ENCODE measurements around the gene IGLL5.

IGLL5 gene

DNA sequence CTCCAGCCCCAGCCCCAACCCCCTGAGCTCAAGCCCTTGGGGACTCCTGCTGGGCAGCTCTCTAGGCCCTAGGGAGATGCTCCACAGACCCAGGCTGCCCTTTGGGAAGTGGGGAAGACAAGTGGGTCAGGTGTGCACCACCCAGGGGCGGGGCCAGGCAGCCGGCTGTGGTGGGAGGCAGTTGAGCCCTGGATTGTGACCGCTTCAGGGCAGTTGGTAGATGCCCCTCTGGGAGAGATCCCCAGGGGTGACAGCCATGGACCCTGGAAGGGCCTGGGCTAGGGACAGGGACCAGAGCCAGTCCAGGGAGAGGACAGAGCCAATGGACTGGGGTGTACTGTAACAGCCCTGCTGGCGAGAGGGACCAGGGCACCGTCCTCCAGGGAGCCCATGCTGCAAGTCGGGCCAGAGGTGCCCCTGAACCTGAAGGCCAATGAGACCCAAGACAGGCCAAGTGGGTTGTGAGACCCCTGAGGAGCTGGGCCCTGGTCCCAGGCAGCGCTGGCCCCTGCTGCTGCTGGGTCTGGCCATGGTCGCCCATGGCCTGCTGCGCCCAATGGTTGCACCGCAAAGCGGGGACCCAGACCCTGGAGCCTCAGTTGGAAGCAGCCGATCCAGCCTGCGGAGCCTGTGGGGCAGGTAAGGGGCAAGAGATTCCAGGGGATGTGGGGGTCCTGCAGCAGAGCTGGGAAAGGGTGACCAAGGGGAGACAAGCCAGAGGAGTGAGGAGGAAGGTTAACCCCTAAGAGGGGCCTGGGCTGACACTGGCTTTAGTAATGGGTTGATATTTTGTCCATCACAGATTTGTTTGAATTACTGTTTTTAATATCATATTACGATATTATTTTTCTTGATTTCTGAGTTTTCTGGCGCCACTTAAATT lies at the start of gene IGLL5:
Gene IGLL5, plus strand, starts transcription at position 196 of the 883 bp plus-strand sequence. Its CDS starts 238 bp downstream, at position 434.
- DNase-seq = no peak

DNA sequence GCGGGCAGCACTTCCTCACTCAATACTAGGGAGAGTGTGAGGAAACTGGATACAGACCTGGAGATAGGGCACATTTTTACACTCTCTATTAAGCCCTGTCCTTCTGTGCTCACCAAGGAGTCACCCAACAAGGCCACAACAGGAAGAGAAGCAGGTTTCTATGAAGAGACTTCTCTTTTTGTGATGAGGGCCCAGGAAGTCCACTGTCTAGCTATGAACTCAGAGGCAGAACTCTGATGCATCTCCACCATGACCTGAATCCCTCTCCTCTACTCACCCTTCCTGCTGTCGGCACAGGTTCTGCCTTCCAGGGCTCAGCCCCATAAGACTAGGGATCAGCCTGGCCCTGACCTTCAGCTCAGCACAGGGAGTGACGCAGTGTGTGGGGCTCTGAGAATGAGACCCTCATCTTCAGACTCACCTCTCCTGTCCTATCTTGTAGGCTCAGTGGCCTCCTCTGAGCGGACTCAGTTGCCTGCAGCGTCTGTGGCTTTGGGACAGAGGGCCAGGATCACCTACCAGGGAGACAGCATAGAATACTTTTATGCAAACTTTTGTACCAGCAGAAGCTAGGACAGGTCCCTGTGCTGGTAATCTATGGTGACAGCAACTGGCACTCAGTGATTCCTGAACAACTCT lies 49.3 kb upstream of the IGLL5 start:
- DNase-seq = peak in 1 of 2 donors; percentile 32

DNA sequence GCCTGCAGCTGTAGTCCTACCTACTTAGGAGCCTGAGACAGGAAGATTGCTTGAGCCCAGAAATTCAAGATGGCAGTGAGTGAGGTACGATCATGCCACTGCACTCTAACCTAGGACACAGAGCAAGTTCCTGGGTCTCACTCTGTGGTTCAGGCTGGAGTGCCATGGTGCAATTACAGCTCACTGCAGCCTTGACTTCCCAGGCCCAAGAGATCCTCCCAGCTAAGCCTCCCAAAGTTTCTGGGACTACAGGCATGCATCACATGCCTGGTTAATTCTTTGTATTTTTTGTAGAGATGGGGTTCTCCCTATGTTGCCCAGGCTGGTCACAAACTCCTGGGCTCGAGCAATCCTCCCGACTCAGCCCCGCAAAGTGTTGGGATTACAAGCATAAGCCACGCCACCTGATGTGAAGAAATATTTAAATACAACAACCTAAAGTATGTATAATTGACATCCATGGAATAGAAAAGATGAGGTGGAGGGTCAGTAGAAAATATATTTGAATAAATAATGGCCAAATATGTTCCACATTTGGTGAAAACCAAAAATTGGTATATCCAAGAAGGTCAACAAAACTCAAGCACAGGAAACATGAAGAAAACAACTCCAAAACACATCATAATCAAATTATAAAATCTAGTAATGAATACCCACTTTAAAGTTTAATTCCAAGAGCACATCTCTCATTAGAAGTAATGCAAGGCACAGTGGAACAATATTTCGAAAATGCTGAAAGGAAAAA lies 47.9 kb upstream of the IGLL5 start:
- no peak for DNase-seq

DNA sequence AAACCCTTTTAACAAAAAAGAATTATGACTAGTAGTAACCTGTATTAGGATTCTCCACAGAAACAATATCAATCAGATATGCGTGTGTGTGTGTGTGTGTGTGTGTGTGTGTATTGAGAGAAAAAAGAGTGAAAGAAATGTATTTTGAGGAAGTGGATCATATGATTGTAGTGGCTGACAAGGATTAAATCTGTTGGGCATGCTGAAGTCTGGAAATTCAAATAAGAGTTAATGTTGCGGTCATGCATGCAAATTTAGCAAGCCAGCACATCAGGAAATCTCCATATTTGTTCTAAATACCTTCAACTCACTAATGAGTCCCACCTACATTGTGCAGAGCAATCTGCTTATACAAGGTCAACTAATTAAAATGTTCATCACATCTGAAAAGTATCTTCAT lies 46.8 kb upstream of the IGLL5 start:
- DNase-seq = no peak

DNA sequence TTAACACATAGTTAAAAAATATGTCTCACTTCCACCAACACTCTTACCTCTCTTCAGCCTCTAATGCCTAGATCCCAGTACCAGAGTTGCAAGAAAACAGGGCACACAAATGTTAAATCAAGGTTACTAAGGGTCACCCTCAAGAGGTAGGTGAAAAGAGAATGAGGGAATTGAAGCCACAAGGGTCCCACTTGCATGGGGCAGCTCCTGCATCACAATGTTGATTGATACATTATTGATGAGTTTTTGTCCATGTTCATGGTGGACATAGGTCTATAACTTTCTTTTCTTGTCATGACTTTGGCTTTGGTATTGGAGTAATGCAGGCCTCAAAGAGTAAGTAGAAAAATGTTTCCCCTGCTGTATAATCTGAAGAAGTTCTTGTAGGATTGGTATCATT lies 46.0 kb upstream of the IGLL5 start:
- DNase-seq = no peak

DNA sequence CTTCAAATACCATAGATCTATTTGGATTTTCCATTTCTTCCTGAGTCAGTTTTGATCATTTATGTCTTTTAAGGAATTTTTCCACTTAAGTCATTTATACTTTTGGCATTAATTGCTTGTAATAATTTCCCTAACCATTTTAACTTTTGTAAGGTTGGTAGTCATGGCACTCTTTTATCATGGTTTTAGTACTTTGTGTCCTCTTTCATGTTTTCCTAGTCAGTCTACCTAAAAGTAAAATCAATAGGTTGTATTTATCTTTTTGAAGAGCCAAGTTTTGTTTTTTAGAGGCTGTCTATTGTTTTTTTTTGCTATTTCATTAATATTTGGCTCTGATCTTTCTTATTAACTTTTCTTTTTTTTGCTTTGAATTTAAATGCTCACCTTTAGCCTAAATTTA lies 45.5 kb upstream of the IGLL5 start:
- no peak for DNase-seq

DNA sequence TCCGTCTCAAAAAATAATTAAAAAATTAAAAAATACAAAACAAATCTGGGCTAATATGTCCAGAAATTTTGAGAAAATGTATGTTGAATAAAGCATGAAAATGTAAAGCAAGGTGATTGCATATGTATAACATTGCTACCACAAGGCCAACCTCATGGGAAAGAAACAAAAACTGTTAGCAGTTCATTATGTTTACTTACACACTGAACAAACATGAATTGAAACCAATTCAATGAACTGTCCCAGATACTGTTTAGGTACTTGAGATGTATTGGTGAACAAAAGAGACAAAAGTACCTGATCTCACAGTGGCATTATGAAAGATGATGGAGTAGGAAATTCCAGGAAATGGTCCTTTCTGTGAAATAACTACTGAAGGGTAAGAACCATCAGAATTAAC lies 43.8 kb upstream of the IGLL5 start:
- DNase-seq = no peak

DNA sequence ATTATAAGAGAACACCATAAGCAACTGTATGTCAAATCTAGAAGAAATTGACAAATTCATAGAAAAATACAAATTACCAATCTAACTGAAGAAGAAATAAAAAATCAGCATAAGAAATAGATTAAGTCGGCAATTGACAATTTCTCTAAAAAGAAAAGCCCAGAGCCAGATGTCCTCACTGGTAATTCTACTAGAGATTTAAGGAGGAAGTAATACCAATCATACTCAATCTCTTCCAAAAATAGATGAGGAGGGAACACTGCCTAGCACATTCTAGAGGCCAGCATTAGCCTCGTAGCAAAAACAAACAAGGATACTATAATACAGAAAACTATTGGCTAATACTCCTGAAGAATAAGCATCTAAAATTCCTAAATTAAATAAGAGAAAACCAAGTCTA lies 40.4 kb upstream of the IGLL5 start:
- DNase-seq = no peak

DNA sequence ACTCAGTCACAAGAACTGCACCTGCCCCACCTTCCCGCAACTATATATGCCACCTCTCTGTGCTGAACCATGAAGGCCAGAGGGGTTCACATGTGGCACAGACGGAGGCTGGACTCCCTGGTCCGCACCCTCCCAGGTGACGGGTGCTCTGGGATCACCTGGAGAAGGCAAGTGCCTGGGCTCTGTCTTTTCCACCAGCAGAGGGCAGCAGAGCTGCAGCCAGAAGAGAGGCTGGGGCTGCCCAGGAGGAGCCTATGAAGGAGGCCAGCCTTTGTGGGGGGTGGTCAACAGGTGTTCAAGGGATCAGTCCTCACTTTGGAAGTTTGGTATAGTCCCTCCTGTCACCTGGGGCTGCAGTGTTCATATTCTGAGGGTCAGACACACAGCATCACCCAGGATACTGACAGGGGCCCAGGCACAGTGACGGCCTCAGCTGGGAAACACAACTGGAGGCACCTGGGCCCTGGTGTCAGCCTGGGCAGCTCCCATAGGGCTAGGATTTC lies 39.2 kb upstream of the IGLL5 start:
- peak; percentile 70 to 76 for DNase-seq

DNA sequence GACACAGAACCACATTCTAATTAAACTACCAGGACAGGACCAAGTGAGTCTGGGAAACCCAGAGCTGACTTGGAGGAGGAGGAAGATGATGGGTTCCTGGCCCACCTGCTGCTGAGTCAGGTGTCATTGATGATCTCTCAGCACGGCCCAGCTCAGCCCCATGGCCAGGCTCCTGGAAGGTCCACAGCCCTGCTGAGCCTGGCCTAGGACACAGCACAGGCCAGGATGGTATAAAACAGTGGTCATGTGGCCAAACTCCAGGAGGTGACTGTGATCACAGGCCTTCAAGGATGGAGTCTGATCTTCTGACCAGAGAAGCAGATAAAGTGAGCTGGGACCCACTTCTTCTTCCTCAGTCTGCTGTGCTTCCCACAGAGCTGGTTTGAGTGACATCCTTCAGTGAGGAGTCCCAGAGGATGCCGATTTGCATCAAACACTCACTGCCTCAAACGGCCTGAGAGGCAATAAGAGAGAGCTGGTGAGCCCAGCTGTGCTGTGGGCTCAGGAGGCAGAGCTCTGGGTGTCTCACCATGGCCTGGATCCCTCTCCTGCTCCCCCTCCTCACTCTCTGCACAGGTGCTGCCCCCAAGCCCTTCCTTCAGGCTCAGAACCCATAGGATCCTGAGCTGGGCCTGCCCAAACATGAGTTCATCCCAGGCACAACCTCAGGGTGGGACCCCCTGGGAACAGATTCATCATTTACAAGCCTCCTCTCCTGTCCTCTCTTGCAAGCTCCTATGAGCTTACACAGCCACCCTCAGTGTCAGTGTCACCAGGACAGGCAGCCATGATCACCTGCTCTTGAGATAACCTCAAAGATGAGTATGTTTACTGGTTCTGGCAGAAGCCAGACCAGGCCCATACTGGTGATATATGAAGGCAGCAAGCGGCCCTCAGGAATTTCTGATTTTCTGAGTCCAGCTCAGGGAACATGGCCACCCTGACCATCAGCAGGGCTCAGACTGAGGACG lies 37.7 kb upstream of the IGLL5 start:
- DNase-seq = no peak

DNA sequence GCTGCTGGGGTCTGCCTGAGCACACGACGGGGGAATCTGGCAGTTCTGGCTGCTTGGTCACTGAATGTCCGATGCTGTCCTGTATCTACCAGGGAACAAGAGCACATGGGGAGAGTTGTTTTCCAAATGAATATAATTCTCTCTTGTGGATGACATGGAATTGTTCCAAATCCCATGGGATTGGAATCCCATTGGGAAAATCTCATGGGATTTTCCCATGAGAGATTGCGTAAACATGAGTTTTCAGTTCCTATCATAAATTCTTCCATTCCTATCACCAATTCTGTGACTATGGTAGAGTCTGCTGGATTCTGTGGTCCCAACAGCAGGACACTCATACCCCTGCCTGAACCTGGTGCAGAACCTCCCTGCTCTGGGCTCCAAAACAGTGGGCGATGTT lies 35.6 kb upstream of the IGLL5 start:
- DNase-seq = no peak

DNA sequence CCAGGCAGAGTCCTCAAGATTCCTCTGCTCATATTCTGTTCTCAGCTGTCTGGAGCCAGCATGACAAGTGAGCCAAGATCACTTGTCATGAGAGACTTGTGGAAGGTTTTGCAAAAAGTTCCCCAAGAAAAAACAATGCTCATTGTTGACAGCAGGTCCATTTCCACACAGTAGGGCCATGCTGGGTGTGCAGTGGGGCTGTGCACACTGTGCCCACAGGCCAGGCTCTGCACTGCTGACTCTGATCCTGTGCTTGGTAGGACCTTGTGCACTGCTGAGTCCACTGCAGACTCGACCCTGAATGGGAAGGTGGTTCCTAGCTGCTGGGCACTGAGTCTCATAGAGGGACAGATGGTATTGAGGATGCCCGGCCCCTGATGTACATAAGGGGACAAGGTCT lies 33.9 kb upstream of the IGLL5 start:
- DNase-seq = no peak

DNA sequence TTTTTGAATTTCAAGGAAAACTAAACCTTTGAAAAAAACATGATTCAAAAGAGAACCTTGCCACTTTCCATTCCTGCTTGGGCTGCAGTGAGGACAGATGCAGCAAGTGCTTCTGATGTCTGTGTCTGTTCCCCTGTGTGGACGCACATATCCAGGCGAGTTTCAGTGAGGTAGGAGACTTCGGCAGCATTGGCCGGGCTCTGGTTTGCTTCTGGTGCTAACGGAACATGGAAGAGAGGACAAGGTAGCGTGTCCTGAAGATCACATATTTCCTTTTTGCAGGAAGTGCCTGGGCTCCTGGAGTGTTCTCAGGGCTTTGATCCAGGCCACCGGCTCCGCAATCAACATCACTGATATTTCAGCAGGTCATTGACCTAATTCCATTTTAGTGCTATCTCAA lies 33.1 kb upstream of the IGLL5 start:
- no peak for DNase-seq

DNA sequence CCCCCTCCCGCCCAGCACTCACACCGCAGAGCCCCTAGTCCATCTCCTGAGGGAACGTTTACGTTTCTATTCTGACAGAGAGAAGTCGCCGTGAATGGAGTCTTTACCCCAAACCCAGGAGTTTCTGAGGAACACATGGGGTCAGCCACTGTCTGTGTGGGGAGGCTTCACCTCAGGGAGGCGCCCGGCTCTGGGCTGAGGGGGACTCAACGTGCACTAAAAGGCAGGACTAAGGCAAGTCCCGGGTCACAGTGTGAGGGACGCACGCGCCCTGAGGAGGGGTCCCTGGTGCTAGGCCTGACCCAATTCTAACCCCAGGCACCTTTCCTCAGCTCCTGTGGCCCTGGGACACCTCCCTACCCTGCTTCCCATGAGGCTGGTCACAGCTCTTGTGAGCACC lies 32.5 kb upstream of the IGLL5 start:
- DNase-seq = no peak

DNA sequence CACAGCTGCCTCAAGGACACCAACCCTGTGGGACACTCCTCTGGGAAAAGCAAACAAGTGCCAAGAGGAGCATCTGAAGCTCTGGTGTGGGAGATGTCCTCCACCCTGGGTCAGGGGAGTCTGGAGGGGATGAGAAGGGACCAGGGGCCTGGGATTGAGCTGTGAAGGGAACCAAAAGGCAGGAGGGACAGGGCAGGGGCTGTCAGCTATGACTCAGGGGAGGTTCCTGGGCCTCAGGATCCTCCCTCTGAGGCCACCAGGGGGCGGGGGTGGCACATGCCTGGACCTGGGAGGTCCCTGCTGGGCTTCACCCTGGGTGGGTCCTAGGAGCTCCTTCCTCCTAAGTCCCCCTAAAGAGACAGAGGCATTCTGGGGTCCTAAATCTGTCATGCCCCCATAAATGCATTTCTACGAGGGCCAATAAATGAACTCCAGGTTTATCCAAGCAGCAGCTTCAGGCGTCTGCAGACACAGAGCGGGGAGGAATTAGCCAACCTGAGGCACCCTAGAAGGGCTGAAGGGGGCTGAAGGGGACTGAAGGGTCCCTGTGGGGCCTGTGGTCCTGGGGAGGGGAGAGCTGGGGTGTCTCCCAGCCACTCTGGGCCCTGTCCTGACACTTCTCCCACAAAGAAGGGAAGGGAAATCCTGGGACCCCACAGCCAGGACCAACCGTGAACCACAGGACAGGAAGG lies 31.9 kb upstream of the IGLL5 start:
- DNase-seq = peak; percentile 49 to 60

DNA sequence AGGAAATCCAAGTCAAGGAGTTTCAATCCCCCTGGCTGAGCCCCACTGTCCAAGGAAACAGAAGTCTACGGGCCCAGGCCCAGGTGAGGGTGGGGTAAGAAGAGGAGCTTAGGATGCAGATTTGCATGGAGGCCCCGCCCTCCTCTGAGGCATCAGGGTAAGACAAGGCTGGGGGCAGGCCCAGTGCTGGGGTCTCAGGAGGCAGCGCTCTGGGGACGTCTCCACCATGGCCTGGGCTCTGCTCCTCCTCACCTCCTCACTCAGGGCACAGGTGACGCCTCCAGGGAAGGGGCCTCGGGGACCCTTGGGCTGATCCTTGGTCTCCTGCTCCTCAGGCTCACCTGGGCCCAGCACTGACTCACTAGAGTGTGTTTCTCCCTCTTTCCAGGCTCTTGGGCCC lies 31.3 kb upstream of the IGLL5 start:
- no peak for DNase-seq

DNA sequence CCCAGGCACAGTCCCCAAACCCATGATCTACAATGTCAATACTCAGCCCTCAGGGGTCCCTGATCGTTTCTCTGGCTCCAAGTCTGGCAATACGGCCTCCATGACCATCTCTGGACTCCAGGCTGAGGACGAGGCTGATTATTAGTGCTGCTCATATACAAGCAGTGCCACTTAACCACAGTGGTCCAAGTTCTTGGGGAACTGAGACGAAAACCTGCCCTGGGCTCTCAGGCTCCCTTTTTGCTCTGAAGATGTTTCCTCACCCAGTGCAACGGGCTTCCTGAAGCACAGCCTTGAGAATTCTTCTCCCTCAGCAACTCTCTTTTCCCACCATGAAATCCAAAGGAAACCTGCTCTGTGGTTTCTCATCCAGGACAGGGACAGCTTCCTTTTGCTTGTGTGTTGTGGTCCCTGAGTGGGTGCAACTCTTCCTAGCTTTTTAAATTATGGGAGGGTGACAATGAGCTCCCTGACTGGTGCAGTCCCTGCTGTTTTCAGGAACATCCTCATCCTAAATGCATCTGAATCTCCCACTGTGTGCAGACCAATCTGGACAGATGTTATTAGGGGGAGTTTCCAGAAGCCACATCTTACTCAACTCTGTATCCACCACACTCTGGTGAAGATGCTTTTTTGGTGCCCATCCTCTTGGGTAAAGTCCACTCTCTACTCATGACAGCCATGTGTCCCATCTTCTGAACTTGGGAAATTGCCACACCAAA lies 30.6 kb upstream of the IGLL5 start:
- no peak for DNase-seq

DNA sequence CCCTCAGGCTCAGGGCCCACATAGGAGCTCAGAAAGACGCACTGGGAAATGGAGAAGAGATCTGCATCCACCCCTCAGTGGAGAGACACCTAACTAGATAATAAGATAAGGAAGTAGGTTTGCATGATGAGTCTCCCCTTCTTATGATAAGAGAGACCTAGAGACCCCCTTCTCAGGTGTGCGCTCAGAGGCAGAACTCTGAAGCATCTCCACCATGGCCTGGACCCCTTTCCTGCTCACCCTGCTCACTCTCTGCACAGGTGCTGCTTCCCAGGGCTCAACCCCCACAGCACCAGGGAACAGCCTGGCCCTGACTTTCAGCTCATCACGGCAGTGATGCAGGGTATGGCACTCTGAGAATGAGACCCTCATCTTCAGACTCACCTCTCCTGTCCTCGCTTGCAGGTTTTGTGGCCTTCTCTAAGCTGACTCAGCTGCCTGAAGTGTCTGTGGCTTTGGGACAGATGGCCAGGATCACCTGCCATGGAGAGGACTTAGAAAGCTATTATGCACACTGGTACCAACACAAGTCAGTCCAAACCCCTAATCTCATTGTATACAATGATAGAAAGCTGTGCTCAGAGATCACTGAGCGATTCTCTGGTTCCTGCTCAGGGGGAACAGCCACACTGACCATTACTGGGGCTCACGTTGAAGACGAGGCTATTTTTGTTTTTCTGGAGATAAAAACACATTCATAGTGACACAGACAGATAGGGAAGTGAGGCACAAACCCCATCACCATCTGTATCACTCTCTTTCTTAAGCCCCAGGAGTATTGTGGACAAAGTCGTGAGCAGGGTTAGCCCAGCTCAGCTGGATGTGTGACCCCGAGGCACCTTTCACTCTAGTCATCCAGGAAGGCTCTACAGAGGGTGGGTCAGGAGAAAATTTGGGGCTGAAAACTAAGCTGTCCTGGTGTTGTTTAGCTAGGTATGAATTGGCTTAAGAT lies 29.7 kb upstream of the IGLL5 start:
- DNase-seq = no peak

DNA sequence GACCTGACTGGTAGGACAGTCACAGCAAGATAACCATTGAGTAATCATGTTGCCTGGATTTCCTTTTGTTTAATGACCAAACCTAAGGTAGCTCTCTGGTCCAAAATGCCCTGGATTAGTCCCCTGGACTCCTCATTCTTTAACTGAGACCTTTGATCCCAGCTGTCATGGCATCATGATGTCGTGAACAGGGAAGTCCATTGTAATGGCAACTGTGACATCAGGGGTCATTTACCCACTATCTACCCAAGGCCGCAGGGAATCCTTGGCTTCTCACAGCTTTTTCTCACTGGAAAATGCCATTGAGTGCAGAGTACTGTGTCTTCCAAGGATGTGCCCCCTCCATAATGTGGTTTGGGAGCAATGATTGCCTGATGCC lies 29.1 kb upstream of the IGLL5 start:
- DNase-seq = no peak

DNA sequence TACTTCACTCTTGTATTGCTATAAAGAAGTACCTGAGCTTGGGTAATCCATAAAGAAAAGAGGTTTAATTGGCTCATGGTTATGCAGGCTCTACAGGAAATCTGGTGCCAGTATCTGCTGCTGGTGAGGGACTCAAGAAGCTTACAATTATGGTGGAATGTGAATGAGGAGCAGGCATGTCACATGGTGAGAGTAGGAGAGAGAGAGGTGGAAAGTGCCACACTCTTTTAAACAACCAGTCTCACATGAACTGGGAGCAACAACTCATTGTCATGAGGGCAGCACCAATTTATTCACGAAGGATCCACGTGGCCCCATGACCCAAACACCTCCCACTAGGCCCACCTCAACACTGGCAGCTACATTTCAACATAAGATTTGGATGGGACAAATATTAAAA lies 24.6 kb upstream of the IGLL5 start:
- no peak for DNase-seq
